GM19468 (cell line): ENCODE data around the gene NFKBIB.
"Not testable (repeated sequence)": the region's sequence is repeated elsewhere in the genome, so short reads cannot be mapped to it uniquely, and the experiment has no call there.

Experiments
- ATAC-seq: cut with Tn5 transposase; IDR thresholded peaks from one replicate; pipeline ENCODE4 v1.9.1; 2021; ENCODE audit warnings: mild to moderate bottlenecking, moderate library complexity, moderate number of reproducible peaks; ENCODE audit not compliant: unreplicated experiment; ENCODE audit errors: extremely low read depth

Gene NFKBIB, protein sequence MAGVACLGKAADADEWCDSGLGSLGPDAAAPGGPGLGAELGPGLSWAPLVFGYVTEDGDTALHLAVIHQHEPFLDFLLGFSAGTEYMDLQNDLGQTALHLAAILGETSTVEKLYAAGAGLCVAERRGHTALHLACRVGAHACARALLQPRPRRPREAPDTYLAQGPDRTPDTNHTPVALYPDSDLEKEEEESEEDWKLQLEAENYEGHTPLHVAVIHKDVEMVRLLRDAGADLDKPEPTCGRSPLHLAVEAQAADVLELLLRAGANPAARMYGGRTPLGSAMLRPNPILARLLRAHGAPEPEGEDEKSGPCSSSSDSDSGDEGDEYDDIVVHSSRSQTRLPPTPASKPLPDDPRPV

GRCh38 chr19:38899447-38900201 lies at the start of gene NFKBIB, which contains the start of gene SIRT2:
TSS of gene NFKBIB (plus strand) at chr19:38899969. CDS start at chr19:38900033, 64 bp downstream.
TSS of gene SIRT2 (minus strand) at chr19:38899618. CDS start at chr19:38899521, 97 bp downstream.
- peak; percentile 89 for ATAC-seq

GRCh38 chr19:38850436-38850975 lies 49.3 kb upstream of the NFKBIB start:
- ATAC-seq: peak; percentile 70

- ATAC-seq: no peak
Observed at GRCh38 chr19:38850976-38851621, 48.7 kb upstream of the NFKBIB start.

- ATAC-seq: no peak
Observed at GRCh38 chr19:38851622-38852230, 48.0 kb upstream of the NFKBIB start.

GRCh38 chr19:38852231-38853044 lies 47.3 kb upstream of the NFKBIB start:
- no peak for ATAC-seq

DNA sequence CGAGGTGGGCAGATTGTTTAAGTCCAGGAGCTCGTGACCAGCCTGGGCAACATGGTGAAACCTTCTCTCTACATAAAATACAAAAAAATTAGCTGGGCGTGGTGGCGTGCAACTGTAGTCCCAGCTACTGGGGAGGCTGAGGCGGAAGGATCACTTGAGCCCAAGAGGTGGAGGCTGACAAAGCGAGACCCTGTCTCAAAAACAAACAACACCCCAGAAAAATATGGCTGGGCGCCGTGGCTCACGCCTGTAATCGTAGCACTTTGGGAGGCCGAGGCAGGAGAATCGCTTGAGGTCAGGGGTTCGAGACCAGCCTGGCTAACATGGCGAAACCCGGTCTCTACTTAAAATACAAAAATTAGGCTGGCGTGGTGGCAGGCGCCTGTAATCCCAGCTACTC lies 46.6 kb upstream of the NFKBIB start:
- no peak for ATAC-seq

- ATAC-seq: not testable (repeated sequence)
Observed at GRCh38 chr19:38854961-38855360, 44.8 kb upstream of the NFKBIB start.

DNA sequence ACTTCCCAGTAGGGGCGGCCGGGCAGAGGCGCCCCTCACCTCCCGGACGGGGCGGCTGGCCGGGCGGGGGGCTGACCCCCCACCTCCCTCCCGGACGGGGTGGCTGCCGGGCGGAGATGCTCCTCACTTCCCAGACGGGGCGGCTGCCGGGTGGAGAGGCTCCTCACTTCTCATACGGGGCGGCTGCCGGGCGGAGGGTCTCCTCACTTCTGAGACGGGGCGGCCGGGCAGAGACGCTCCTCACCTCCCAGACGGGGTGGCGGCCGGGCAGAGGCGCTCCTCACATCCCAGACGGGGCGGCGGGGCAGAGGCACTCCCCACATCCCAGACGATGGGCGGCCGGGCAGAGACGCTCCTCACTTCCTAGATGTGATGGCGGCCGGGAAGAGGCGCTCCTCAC lies 44.0 kb upstream of the NFKBIB start:
- not testable (repeated sequence) for ATAC-seq

DNA sequence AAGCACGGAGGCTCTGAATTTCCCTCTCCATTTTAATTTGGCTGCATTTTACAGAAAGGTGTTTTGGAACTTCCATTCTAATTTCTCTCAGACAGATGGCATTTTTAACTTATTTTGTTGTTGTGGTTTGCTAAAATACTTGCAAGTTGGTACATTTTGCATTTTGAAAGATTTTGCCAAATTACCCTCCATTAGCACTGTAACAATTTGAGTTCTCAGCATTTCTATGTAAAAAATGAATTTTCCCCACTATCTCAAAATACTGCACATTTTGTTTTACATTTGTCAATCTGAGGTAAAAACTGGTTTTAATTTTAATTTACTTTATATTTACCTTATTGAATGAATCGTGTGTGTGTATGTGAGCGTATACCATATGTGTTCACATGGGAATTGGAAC lies 43.0 kb upstream of the NFKBIB start:
- ATAC-seq: no peak

DNA sequence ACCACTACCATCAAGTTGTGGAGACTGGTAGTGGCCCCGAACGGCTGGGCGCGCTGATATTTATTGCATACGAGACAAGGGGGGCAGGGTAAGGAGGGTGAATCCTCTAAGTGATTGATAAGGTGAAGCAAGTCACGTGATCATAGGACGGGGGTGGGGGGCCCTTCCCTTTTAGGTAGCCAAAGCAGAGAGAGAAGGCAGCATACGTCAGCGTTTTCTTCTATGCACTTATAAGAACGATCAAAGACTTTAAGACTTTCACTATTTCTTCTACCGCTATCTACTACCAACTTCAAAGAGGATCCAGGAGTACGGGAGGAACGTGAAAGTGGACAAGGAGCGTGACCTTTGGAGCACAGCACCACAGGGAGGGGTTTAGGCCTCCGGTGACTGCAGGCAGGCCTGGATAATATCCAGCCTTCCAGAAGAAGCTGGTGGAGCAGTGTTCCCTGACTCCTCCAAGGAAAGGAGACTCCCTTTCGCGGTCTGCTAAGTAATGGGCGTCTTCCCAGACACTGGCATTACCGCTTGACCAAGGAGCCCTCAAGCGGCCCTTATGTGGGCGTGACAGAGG lies 40.1 kb upstream of the NFKBIB start:
- ATAC-seq: not testable (repeated sequence)

- no peak for ATAC-seq
Observed at GRCh38 chr19:38861368-38861767, 38.4 kb upstream of the NFKBIB start.

GRCh38 chr19:38862321-38863059 lies 37.3 kb upstream of the NFKBIB start:
- ATAC-seq: no peak

DNA sequence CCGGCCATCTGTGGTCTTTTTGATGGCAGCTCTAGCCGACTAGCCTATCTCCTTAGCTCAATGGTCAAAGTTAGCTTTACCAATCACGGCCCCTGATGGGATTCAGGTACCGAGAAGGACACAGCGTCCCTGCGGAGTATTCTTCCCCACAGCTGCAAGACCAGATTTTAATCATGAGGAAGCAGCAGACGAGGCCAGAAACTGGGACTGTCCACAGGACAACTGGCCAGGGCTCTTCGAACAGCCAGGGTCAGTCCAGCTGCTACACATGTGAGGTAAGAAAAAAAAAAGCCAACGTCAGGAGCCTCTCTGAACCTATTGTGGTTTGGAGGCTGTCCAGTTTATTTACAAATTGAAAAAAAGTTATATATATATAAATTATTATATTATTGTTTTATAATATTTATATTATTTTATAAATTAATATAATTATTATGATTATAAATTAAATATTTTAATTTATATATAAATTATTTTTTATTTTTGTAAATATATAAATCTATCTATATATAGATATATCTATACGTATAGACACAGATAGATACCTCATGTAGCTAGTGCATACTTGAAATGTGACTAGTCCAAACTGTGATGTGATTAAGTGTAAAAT lies 32.5 kb upstream of the NFKBIB start:
- ATAC-seq: no peak

DNA sequence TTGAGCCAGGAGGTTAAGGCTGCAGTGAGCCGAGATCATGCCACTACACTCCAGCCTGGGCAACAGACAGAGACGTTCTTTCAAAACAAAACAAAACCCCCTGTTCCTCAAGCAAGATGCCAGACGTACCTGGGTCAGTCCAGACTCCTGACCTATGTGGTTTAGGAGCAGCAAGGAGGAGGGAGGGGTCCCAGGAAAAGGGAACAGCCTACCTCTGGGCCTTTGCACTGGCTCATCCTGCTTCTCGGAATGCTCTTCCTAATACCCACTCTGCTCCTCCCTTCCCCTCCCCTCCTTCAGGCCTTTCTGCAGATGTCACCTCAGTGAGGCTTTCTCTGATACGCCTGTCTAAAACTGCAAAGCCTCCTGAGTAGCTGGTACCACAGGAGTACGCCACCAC lies 31.2 kb upstream of the NFKBIB start:
- no peak for ATAC-seq

- no peak for ATAC-seq
Observed at GRCh38 chr19:38869160-38869835, 30.5 kb upstream of the NFKBIB start.

DNA sequence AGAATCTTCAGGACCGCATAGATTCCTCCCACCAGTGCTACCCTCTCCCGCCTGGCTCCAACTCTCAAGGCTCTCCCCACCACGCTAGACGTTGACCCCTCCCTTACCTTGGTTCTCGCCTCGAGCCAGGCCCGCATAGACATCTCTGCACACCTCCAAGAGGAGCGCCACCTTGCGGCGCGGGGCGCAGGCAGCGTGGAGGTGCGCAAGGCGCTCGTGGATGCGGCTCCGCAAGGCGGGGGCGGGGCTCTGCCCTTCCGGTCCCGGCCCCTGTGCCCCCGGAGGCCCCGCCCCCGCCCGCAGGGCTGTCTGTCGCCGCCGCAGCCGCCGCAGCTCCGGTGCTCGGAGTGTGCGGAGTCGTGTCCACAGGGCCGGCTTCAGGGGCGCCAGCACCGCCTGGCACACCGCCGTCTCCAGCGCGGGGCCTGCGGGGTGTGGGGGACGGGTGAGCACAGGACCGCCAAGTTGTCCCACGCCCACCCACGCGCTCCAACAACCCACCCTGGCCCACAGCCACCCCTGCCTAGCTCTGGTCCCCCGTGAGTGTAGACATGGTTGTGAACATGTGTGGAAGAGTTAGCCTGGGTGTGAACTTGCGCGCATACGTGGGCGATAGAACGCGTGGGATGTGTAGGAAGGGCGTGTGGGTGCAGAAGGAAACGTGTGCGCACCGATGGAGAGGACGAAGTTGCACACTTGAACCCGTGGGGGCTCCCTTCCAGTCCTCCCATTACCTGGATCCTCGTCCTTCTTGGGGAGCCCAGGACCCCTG lies 29.7 kb upstream of the NFKBIB start:
- no peak for ATAC-seq

GRCh38 chr19:38870612-38871011 lies 29.2 kb upstream of the NFKBIB start:
- no peak for ATAC-seq
